Subcutaneous abdominal adipose tissue (tissue), 5 donors: Measurements from ENCODE around the gene SRBD1.

Experiments used
- H3K27ac ChIP-seq: one replicate; pipeline ENCODE4 v1.7.0; 2013; ENCODE audit warnings: low read depth, mild to moderate bottlenecking, inconsistent platforms, low read length, moderate library complexity
- H3K27me3 ChIP-seq, 5 donors: one replicate each; pipeline ENCODE4 v1.7.0; 2013; ENCODE audit warnings: low read length in 5 of 5, inconsistent platforms in 1 of 5; ENCODE audit not compliant: control insufficient read depth in 5 of 5, insufficient read depth in 4 of 5
- H3K36me3 ChIP-seq, 5 donors: one replicate each; pipeline ENCODE4 v1.7.0; 2013; ENCODE audit warnings: low read length in 5 of 5; ENCODE audit not compliant: control insufficient read depth in 5 of 5, insufficient read depth in 5 of 5
- H3K4me1 ChIP-seq, 5 donors: one replicate each; pipeline ENCODE4 v1.7.0; 2013; ENCODE audit warnings: low read length in 5 of 5, mild to moderate bottlenecking in 3 of 5, moderate library complexity in 1 of 5; ENCODE audit not compliant: control insufficient read depth in 5 of 5, insufficient read depth in 5 of 5
- H3K4me3 ChIP-seq, 5 donors: one replicate each; pipeline ENCODE4 v1.7.0; 2013; ENCODE audit warnings: low read length in 5 of 5, low read depth in 1 of 5
- H3K9ac ChIP-seq, 5 donors: one replicate each; pipeline ENCODE4 v1.7.0; 2013; ENCODE audit warnings: low read length in 5 of 5, mild to moderate bottlenecking in 4 of 5, moderate library complexity in 3 of 5
- H3K9me3 ChIP-seq, 5 donors: one replicate each; pipeline ENCODE4 v1.7.0; 2013; ENCODE audit warnings: low read length in 5 of 5; ENCODE audit not compliant: control insufficient read depth in 5 of 5
- donor health status: healthy.
- donor health status: healthy.
- donor health status: healthy.
- donor health status: healthy.
- donor health status: healthy.

The SRBD1 gene

GRCh38 chr2:45458909-45459563 lies 152.0 kb downstream of the SRBD1 start:
- Histone ChIP-seq H3K9ac (no peak overlapping the region), H3K27ac (no peak overlapping the region), H3K27me3 (no peaks in the 10 kb centered on the region), H3K4me3 (no peak overlapping the region), H3K36me3 (no peaks in the 10 kb centered on the region), H3K9me3 (no peaks in the 10 kb centered on the region), H3K4me1 (peaks cover 0 to 8% (median 7%) of the 10 kb centered on the region in 5 donors)

- Histone ChIP-seq H3K9me3 (no peaks in the 10 kb centered on the region), H3K4me1 (peaks cover 0 to 13% (median 10%) of the 10 kb centered on the region in 5 donors), H3K9ac (no peak overlapping the region), H3K36me3 (no peaks in the 10 kb centered on the region), H3K27ac (no peak overlapping the region), H3K27me3 (no peaks in the 10 kb centered on the region), H3K4me3 (no peak overlapping the region)
Observed at GRCh38 chr2:45457211-45457945, 153.7 kb downstream of the SRBD1 start.

- no peaks in the 10 kb centered on the region for H3K9me3 ChIP-seq
- no peak overlapping the region for H3K4me3 ChIP-seq
- no peaks in the 10 kb centered on the region for H3K27me3 ChIP-seq
- peaks cover 0 to 6% (median 3%) of the 10 kb centered on the region in 5 donors for H3K4me1 ChIP-seq
- H3K27ac ChIP-seq: no peak overlapping the region
- no peak overlapping the region for H3K9ac ChIP-seq
- no peaks in the 10 kb centered on the region for H3K36me3 ChIP-seq
Observed at GRCh38 chr2:45452866-45453265, 158.2 kb downstream of the SRBD1 start.

- no peaks in the 10 kb centered on the region for H3K27me3 ChIP-seq
- no peak overlapping the region for H3K27ac ChIP-seq
- H3K9ac ChIP-seq: no peak overlapping the region
- no peaks in the 10 kb centered on the region for H3K9me3 ChIP-seq
- H3K4me1 ChIP-seq: peaks cover 0 to 6% (median 3%) of the 10 kb centered on the region in 5 donors
- no peak overlapping the region for H3K4me3 ChIP-seq
- no peaks in the 10 kb centered on the region for H3K36me3 ChIP-seq
Observed at GRCh38 chr2:45450634-45451033, 160.4 kb downstream of the SRBD1 start.

GRCh38 chr2:45448217-45448616 lies 162.8 kb downstream of the SRBD1 start:
- no peaks in the 10 kb centered on the region for H3K36me3 ChIP-seq
- no peaks in the 10 kb centered on the region for H3K27me3 ChIP-seq
- H3K4me1 ChIP-seq: peaks cover 0 to 19% (median 6%) of the 10 kb centered on the region in 5 donors
- H3K4me3 ChIP-seq: no peak overlapping the region
- no peaks in the 10 kb centered on the region for H3K9me3 ChIP-seq
- H3K27ac ChIP-seq: no peak overlapping the region
- no peak overlapping the region for H3K9ac ChIP-seq

- Histone ChIP-seq H3K27me3 (no peaks in the 10 kb centered on the region), H3K4me3 (no peak overlapping the region), H3K9me3 (no peaks in the 10 kb centered on the region), H3K36me3 (no peaks in the 10 kb centered on the region), H3K9ac (no peak overlapping the region), H3K4me1 (peaks cover 0 to 13% (median 0%) of the 10 kb centered on the region in 5 donors), H3K27ac (no peak overlapping the region)
Observed at GRCh38 chr2:45446016-45446415, 165.1 kb downstream of the SRBD1 start.

GRCh38 chr2:45445037-45445436 lies 166.0 kb downstream of the SRBD1 start:
- Histone ChIP-seq H3K9me3 (no peaks in the 10 kb centered on the region), H3K27ac (no peak overlapping the region), H3K4me3 (no peak overlapping the region), H3K27me3 (no peaks in the 10 kb centered on the region), H3K9ac (no peak overlapping the region), H3K36me3 (no peaks in the 10 kb centered on the region), H3K4me1 (peaks cover 0 to 13% (median 0%) of the 10 kb centered on the region in 5 donors)

GRCh38 chr2:45443012-45443411 lies 168.1 kb downstream of the SRBD1 start:
- Histone ChIP-seq H3K27ac (no peak overlapping the region), H3K27me3 (no peaks in the 10 kb centered on the region)

GRCh38 chr2:45442026-45442425 lies 169.0 kb downstream of the SRBD1 start:
- Histone ChIP-seq H3K9ac (no peak overlapping the region), H3K4me1 (peaks cover 0 to 13% (median 0%) of the 10 kb centered on the region in 5 donors), H3K27ac (no peak overlapping the region), H3K27me3 (no peaks in the 10 kb centered on the region), H3K9me3 (peaks cover 0 to 3% (median 0%) of the 10 kb centered on the region in 5 donors), H3K36me3 (no peaks in the 10 kb centered on the region), H3K4me3 (no peak overlapping the region)

More at GRCh38 chr2:45443012-45443411, 168.1 kb downstream of the SRBD1 start:
- Histone ChIP-seq H3K9me3 (no peaks in the 10 kb centered on the region), H3K9ac (no peak overlapping the region), H3K4me1 (peaks cover 0 to 13% (median 0%) of the 10 kb centered on the region in 5 donors), H3K36me3 (no peaks in the 10 kb centered on the region), H3K4me3 (no peak overlapping the region)

- no peak overlapping the region for H3K27ac ChIP-seq
- H3K27me3 ChIP-seq: no peaks in the 10 kb centered on the region
- H3K9ac ChIP-seq: no peak overlapping the region
- no peaks in the 10 kb centered on the region for H3K36me3 ChIP-seq
- no peak overlapping the region for H3K4me3 ChIP-seq
- peaks cover 0 to 13% (median 0%) of the 10 kb centered on the region in 5 donors for H3K4me1 ChIP-seq
- H3K9me3 ChIP-seq: peaks cover 0 to 3% (median 0%) of the 10 kb centered on the region in 5 donors
Observed at GRCh38 chr2:45441571-45441970, 169.5 kb downstream of the SRBD1 start.
